ENCODE data around the gene BPHL. TPM values are rescaled to one million over a fixed set of nuclear protein-coding genes. Genes with fewer than 3 reads are reported as not detected.
A peak's percentile ranks its signal among the peaks of the same experiment; 100 is the strongest.

Gene BPHL
- total RNA-seq, 4 donors from 2014 or later = 6.7 to 21.6 (median 12.6) TPM

- no peak for TF ChIP-seq CTCF (IDR thresholded peaks at IDR 0.05)
- TF ChIP-seq EP300 (IDR thresholded peaks at IDR 0.05) = peak in 1 of 2 donors; percentile 17
- peaks cover 0 to 8% (median 0%) of the 10 kb centered on the region in 4 donors for H3K4me1 ChIP-seq
- H3K27me3 ChIP-seq = no peaks in the 10 kb centered on the region
- no peaks in the 10 kb centered on the region for H3K9me3 ChIP-seq
- no peak overlapping the region for H3K4me3 ChIP-seq
- H3K36me3 ChIP-seq = no peaks in the 10 kb centered on the region
- DNase-seq (ENCODE audit: low spot score in 2 of 2) = no peak
- WGBS, 2 donors = 47 to 64% methylated on average over 23 of the region's 23 CpGs
- H3K27ac ChIP-seq = peak overlapping the region in 3 of 4 donors; percentile 37 to 71 (median 68)
Measured at GRCh38 chr6:3193102-3193849, 74.8 kb downstream of the BPHL start.

GRCh38 chr6:3194535-3195419 is 76.3 kb downstream of the BPHL start:
- Histone ChIP-seq H3K27me3 (no peaks in the 10 kb centered on the region), H3K4me3 (no peak overlapping the region), H3K36me3 (no peaks in the 10 kb centered on the region), H3K9me3 (peaks cover 0 to 4% (median 0%) of the 10 kb centered on the region in 4 donors), H3K27ac (peak overlapping the region; percentile 57 to 71 (median 68)), H3K4me1 (peaks cover 0 to 8% (median 0%) of the 10 kb centered on the region in 4 donors)
- DNase-seq (ENCODE audit: low spot score in 2 of 2) = no peak
- TF ChIP-seq CTCF (IDR thresholded peaks at IDR 0.05) = no peak
- peak in 1 of 2 donors; percentile 49 for TF ChIP-seq EP300 (IDR thresholded peaks at IDR 0.05)
- 33 to 34% methylated on average over 19 of the region's 19 CpGs for WGBS, 2 donors

GRCh38 chr6:3195420-3195694 is 76.8 kb downstream of the BPHL start:
- Histone ChIP-seq H3K4me3 (no peak overlapping the region), H3K36me3 (no peaks in the 10 kb centered on the region), H3K4me1 (peaks cover 0 to 8% (median 0%) of the 10 kb centered on the region in 4 donors), H3K9me3 (peaks cover 0 to 4% (median 0%) of the 10 kb centered on the region in 4 donors), H3K27me3 (no peaks in the 10 kb centered on the region), H3K27ac (peak overlapping the region; percentile 57 to 71 (median 68))
- TF ChIP-seq POLR2A (IDR thresholded peaks at IDR 0.05) (no peak), CTCF (IDR thresholded peaks at IDR 0.05) (no peak), EP300 (IDR thresholded peaks at IDR 0.05) (no peak)
- no peak for DNase-seq (ENCODE audit: low spot score in 2 of 2)
- WGBS, 2 donors = 58 to 60% methylated on average over 5 of the region's 5 CpGs

- Histone ChIP-seq H3K4me1 (peaks cover 0 to 8% (median 0%) of the 10 kb centered on the region in 4 donors), H3K27me3 (no peaks in the 10 kb centered on the region), H3K4me3 (no peak overlapping the region), H3K27ac (peak overlapping the region in 2 of 4 donors; percentile 68 to 71), H3K9me3 (peaks cover 0 to 4% (median 0%) of the 10 kb centered on the region in 4 donors), H3K36me3 (no peaks in the 10 kb centered on the region)
- TF ChIP-seq POLR2A (IDR thresholded peaks at IDR 0.05) (no peak), CTCF (IDR thresholded peaks at IDR 0.05) (no peak), EP300 (IDR thresholded peaks at IDR 0.05) (no peak)
- DNase-seq (ENCODE audit: low spot score in 2 of 2) = no peak
- 77 to 79% methylated on average over 16 of the region's 16 CpGs for WGBS, 2 donors
Measured at GRCh38 chr6:3195695-3196497, 77.4 kb downstream of the BPHL start.

All from tibial nerve (tissue), 4 donors.